ENCODE data around the gene TCF4.

Gene TCF4

GRCh38 chr18:55523001-55523400, 65.0 kb downstream of the TCF4 start:
- Histone ChIP-seq H3K36me3 (ENCODE audit: control insufficient read depth, low read length) (peaks cover 8% of the 10 kb centered on the region; the same call in 1 of the 2 replicates), H3K9me3 (ENCODE audit: control insufficient read depth, insufficient read depth, low read length) (no peaks in the 10 kb centered on the region), H3K27ac (ENCODE audit: low read depth, low read length) (no peak overlapping the region), H3K4me3 (ENCODE audit: low read length) (no peak overlapping the region), H3K79me2 (ENCODE audit: control insufficient read depth, low read length) (peaks cover 93% of the 10 kb centered on the region), H3K27me3 (ENCODE audit: control insufficient read depth, low read length) (no peaks in the 10 kb centered on the region), H3K4me2 (ENCODE audit: low read length) (no peak overlapping the region), H3K9me2 (replicated peaks; ENCODE audit: control insufficient read depth, low read length) (no peaks in the 10 kb centered on the region), H4K20me1 (ENCODE audit: control insufficient read depth, insufficient read depth, low read depth, low read length) (no peaks in the 10 kb centered on the region), H3K4me1 (ENCODE audit: control insufficient read depth, low read length) (peaks cover 57% of the 10 kb centered on the region), H3F3A (ENCODE audit: control insufficient read depth, insufficient read depth) (no peaks in the 10 kb centered on the region)
- TF ChIP-seq EZH2phosphoT487 (IDR thresholded peaks at IDR 0.05; ENCODE audit: borderline replicate concordance, low read length) = no peak
- TF ChIP-seq, protein P1, sequence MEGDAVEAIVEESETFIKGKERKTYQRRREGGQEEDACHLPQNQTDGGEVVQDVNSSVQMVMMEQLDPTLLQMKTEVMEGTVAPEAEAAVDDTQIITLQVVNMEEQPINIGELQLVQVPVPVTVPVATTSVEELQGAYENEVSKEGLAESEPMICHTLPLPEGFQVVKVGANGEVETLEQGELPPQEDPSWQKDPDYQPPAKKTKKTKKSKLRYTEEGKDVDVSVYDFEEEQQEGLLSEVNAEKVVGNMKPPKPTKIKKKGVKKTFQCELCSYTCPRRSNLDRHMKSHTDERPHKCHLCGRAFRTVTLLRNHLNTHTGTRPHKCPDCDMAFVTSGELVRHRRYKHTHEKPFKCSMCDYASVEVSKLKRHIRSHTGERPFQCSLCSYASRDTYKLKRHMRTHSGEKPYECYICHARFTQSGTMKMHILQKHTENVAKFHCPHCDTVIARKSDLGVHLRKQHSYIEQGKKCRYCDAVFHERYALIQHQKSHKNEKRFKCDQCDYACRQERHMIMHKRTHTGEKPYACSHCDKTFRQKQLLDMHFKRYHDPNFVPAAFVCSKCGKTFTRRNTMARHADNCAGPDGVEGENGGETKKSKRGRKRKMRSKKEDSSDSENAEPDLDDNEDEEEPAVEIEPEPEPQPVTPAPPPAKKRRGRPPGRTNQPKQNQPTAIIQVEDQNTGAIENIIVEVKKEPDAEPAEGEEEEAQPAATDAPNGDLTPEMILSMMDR (IDR thresholded peaks at IDR 0.05; ENCODE audit: low read depth, low read length, poor library complexity, severe bottlenecking) = no peak

DNA sequence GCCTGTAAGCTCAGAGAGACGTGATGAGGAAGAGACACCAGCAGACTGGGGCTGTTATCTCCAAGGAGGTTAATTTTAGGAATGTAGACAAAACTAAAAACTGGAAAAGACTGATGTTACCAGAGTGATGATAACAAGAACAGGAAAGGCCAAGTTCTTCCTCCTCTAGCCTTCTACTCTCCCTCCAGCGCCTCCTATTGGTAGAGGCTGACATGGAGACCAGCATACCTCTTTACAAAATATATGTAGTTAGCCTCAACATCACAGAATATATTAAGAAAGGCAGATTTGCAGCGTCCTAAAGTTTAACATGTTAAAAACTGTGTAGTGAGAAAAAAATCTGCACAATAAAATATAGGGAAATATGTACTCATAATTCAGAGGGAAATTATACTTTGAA, 66.0 kb downstream of the TCF4 start:
- H3K79me2 ChIP-seq (ENCODE audit: control insufficient read depth, low read length) = peaks cover 86% of the 10 kb centered on the region
- no peak for TF ChIP-seq EZH2phosphoT487 (IDR thresholded peaks at IDR 0.05; ENCODE audit: borderline replicate concordance, low read length)
- TF ChIP-seq, protein P1 (IDR thresholded peaks at IDR 0.05; ENCODE audit: low read depth, low read length, poor library complexity, severe bottlenecking) = peak; percentile 67
- H4K20me1 ChIP-seq (ENCODE audit: control insufficient read depth, insufficient read depth, low read depth, low read length) = no peaks in the 10 kb centered on the region
- H3K36me3 ChIP-seq (ENCODE audit: control insufficient read depth, low read length) = peaks cover 11% of the 10 kb centered on the region
- H3K9me2 ChIP-seq (replicated peaks; ENCODE audit: control insufficient read depth, low read length) = no peaks in the 10 kb centered on the region
- no peaks in the 10 kb centered on the region for H3F3A ChIP-seq (ENCODE audit: control insufficient read depth, insufficient read depth)
- no peak overlapping the region for H3K27ac ChIP-seq (ENCODE audit: low read depth, low read length)
- no peaks in the 10 kb centered on the region for H3K27me3 ChIP-seq (ENCODE audit: control insufficient read depth, low read length)
- no peak overlapping the region for H3K4me3 ChIP-seq (ENCODE audit: low read length)
- peaks cover 63% of the 10 kb centered on the region for H3K4me1 ChIP-seq (ENCODE audit: control insufficient read depth, low read length)
- no peaks in the 10 kb centered on the region for H3K9me3 ChIP-seq (ENCODE audit: control insufficient read depth, insufficient read depth, low read length)
- no peak overlapping the region for H3K4me2 ChIP-seq (ENCODE audit: low read length)

DNA sequence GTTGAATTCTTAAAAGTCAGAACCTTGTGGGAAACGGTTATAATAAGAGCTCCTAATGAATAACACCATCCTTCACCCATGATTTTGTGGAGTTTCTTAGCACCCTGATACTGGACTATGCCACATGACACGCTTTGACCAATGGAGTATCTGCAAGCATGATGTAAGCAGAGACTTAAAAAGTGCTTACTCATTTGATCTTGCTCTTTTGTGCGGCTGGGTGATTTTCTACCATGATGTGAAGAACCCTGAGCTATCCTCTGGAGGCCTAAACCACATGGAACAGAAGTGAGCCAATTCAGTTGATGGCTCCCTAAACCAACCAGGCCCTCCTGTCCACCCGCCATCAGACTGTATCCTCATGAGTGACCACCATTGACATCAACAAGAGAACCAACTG, 70.9 kb downstream of the TCF4 start:
- Histone ChIP-seq H3K27ac (ENCODE audit: low read depth, low read length) (no peak overlapping the region), H3K4me3 (ENCODE audit: low read length) (no peak overlapping the region), H3K9me2 (replicated peaks; ENCODE audit: control insufficient read depth, low read length) (no peaks in the 10 kb centered on the region), H3K79me2 (ENCODE audit: control insufficient read depth, low read length) (peaks cover 79% of the 10 kb centered on the region), H3K9me3 (ENCODE audit: control insufficient read depth, insufficient read depth, low read length) (no peaks in the 10 kb centered on the region), H3F3A (ENCODE audit: control insufficient read depth, insufficient read depth) (no peaks in the 10 kb centered on the region), H4K20me1 (ENCODE audit: control insufficient read depth, insufficient read depth, low read depth, low read length) (no peaks in the 10 kb centered on the region), H3K4me2 (ENCODE audit: low read length) (no peak overlapping the region), H3K27me3 (ENCODE audit: control insufficient read depth, low read length) (no peaks in the 10 kb centered on the region), H3K4me1 (ENCODE audit: control insufficient read depth, low read length) (peaks cover 83% of the 10 kb centered on the region), H3K36me3 (ENCODE audit: control insufficient read depth, low read length) (peaks cover 10% of the 10 kb centered on the region)
- no peak for TF ChIP-seq EZH2phosphoT487 (IDR thresholded peaks at IDR 0.05; ENCODE audit: borderline replicate concordance, low read length)
- TF ChIP-seq, protein P1 (IDR thresholded peaks at IDR 0.05; ENCODE audit: low read depth, low read length, poor library complexity, severe bottlenecking) = no peak

Data from DOHH2 (cell line).